GM15510 (cell line): ENCODE data around the gene DAPL1.

Source experiments
- POLR2A ChIP-seq: IDR thresholded peaks from 3 replicates; pipeline ENCODE4 v1.6.1; 2011; ENCODE audit warnings: borderline replicate concordance; ENCODE audit not compliant: insufficient read length; ENCODE audit errors: extremely low read depth

Gene DAPL1

DNA sequence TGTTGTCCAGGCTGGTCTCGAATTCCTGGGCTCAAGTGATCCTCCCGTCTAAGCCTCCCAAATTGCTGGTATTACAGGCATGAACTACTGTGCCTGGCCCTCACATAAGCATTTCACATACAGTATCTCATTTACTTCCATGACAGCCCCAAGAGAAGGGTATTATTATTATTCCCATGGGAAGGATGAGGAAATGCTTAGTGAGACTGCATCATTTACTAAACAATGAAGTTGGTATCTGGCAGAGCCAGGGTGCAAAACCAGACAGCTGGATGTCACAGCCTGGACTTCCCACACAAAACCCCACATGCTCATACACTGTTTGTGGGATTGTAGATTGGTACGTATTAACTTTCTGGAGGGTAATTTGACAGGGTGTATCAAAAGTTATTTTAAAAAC lies 29.9 kb downstream of the DAPL1 start:
- TF ChIP-seq POLR2A, result no peak

DNA sequence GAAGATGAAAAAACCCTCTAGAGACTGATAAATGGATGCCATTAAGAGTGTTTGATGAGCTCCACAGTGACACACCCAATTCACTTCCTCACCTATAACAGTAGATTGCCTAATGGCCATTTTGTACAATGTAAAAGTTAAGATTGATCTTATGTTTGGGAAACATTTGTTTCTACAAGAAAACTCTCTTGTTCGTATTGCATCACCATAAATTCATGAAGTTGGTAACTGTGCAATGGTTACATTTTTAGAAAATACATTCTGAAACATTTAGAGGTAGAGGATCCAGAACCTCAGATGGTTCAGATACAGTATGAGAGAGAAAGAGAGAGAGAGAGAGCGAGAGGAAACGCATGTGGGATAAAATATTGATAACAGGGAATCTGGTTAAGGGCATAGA lies 31.8 kb downstream of the DAPL1 start:
- TF ChIP-seq POLR2A, result no peak

GRCh38 chr2:158828378-158829164 lies 33.5 kb downstream of the DAPL1 start:
- TF ChIP-seq POLR2A, result no peak

- no peak for TF ChIP-seq POLR2A
These were observed 34.0 kb downstream of the DAPL1 start for GRCh38 chr2:158829167-158829566.

GRCh38 chr2:158830201-158830600 lies 35.1 kb downstream of the DAPL1 start:
- no peak for TF ChIP-seq POLR2A

- no peak for TF ChIP-seq POLR2A
These were observed 40.3 kb downstream of the DAPL1 start for GRCh38 chr2:158835431-158835830.

DNA sequence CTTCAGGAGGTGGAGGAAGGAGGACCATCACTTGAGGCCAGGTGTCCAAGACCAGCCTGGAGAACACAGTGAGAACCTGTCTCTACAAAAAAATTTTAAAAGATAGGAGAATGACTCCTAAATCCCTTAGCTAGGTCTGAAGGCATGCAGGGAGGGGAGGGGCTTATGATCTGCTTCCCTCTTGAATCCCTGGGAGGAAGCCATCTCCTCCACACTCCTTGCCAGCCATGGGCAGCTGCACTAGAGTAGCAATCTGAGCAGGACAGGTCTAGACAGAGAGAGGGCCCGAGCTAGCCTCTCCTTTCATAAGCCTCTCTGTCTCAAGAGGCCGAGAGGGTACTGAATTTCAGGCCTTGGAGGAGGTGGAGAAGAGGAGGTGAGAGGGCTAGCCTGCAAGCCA lies 42.5 kb downstream of the DAPL1 start:
- no peak for TF ChIP-seq POLR2A

- no peak for TF ChIP-seq POLR2A
These were observed 46.7 kb downstream of the DAPL1 start for GRCh38 chr2:158841850-158842249.

GRCh38 chr2:158845444-158845843 lies 50.3 kb downstream of the DAPL1 start:
- no peak for TF ChIP-seq POLR2A

DNA sequence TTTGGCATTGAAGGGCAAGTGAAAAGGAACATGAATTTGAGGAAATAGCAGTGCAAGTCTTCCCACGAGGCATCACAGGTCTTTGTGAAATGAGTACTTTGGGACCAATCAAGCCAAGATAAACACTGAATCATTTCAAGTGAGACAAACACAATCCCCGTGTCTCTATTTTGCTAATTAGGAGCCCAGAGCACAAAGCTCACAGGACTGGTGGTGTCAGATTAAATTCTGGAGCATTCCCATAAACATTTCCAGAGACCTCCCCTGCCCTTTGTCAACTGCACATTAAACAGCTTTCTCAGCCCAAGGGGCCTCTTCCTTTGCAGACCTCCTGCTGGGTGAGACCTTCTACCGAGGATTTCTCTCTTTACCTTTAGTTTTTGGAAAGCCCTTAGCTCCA lies 50.7 kb downstream of the DAPL1 start:
- no peak for TF ChIP-seq POLR2A
